HG03097 (cell line): ENCODE results near the gene OMP.

Experiments used
- ATAC-seq: cut with Tn5 transposase; IDR thresholded peaks from one replicate; pipeline ENCODE4 v1.9.1; 2021; ENCODE audit not compliant: unreplicated experiment, low FRiP score

OMP gene

GRCh38 chr11:77151804-77152509, 49.3 kb downstream of the OMP start:
- ATAC-seq, result no peak

- no peak for ATAC-seq
Observed at GRCh38 chr11:77152846-77153245, 50.2 kb downstream of the OMP start.
